HG02588 (cell line): ENCODE results near the gene STX4.

ENCODE experiments used
- ATAC-seq: cut with Tn5 transposase; IDR thresholded peaks from one replicate; pipeline ENCODE4 v1.9.1; 2021; ENCODE audit warnings: mild to moderate bottlenecking, moderate library complexity; ENCODE audit not compliant: unreplicated experiment

The STX4 gene

GRCh38 chr16:31032736-31033708 is at the start of gene STX4:
Gene STX4, plus strand, starts transcription at chr16:31033558. Its CDS starts 248 bp downstream, at chr16:31033806.
- peak; percentile 72 for ATAC-seq

GRCh38 chr16:30983898-30984610 is 49.3 kb upstream of the STX4 start:
- ATAC-seq = no peak

- no peak for ATAC-seq
These were observed 48.5 kb upstream of the STX4 start, which contains the start of gene HSD3B7 for GRCh38 chr16:30984669-30985400. Gene HSD3B7, plus strand, starts transcription at chr16:30985207. Its CDS starts 452 bp downstream, at chr16:30985659.

- no peak for ATAC-seq
These were observed 47.8 kb upstream of the STX4 start for GRCh38 chr16:30985401-30986128.

GRCh38 chr16:30986129-30986991 is 47.0 kb upstream of the STX4 start:
- ATAC-seq = no peak

GRCh38 chr16:30987581-30988190 is 45.7 kb upstream of the STX4 start:
- no peak for ATAC-seq

- ATAC-seq = no peak
These were observed 43.8 kb upstream of the STX4 start for GRCh38 chr16:30989469-30990047.

GRCh38 chr16:30990105-30990504 is 43.3 kb upstream of the STX4 start:
- no peak for ATAC-seq

GRCh38 chr16:30991052-30991451 is 42.3 kb upstream of the STX4 start:
- no peak for ATAC-seq

GRCh38 chr16:30992276-30992780 is 41.0 kb upstream of the STX4 start:
- no peak for ATAC-seq

- no peak for ATAC-seq
These were observed 40.2 kb upstream of the STX4 start for GRCh38 chr16:30992931-30993816.

- ATAC-seq = no peak
These were observed 37.4 kb upstream of the STX4 start for GRCh38 chr16:30995927-30996323.

- peak; percentile 7 for ATAC-seq
These were observed 36.9 kb upstream of the STX4 start for GRCh38 chr16:30996324-30996984.

- ATAC-seq = peak; percentile 57
These were observed 36.2 kb upstream of the STX4 start for GRCh38 chr16:30996985-30997724.

- ATAC-seq = no peak
These were observed 35.3 kb upstream of the STX4 start for GRCh38 chr16:30997725-30998711.
